CD4-positive, alpha-beta T cell treated with Interleukin-2 at 100 ng/mL for 4 hours (primary cell): Measurements from ENCODE around the gene KLHL2.

ENCODE experiments used
- DNase-seq: peaks from one replicate; pipeline ENCODE4 v3.0.0-alpha.2; 2020; ENCODE audit warnings: low spot score

Gene KLHL2

DNA sequence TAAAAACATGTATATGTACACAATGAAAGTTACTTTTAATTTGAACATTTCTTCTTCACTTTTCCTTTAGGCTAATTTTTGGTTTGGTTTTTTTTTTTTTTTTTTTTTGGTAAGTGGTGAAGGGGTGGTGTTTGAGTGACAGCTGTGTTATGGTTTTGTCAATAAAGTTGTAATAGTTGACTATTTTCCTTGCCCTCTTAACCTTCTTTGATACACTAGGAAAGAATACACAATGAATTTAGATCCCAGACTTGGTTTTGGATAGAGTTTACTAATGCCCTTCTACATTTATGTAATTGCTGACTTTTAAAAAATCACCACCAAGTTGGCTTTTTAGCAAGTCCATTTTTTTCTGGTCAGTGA is 82.0 kb downstream of the KLHL2 start:
- no peak for DNase-seq

DNA sequence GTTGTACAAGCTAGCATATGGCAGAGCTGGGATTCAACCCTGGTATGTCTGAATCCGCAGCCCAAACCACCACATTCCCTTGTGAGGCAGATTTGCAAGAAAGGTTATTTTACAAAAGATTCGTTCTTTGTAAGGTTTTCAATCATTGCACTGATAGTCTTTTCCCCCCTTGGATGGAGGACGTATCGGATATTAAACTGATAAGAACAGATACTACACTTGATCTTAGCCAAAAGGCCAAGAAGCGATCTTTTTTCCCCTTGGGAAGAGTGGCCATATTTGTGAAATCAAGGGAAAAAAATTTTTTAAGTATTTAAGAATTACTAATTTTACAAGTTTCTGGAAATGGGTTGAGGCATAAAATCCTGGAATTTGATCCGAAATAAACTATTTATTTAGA is 85.7 kb downstream of the KLHL2 start:
- DNase-seq: no peak

DNA sequence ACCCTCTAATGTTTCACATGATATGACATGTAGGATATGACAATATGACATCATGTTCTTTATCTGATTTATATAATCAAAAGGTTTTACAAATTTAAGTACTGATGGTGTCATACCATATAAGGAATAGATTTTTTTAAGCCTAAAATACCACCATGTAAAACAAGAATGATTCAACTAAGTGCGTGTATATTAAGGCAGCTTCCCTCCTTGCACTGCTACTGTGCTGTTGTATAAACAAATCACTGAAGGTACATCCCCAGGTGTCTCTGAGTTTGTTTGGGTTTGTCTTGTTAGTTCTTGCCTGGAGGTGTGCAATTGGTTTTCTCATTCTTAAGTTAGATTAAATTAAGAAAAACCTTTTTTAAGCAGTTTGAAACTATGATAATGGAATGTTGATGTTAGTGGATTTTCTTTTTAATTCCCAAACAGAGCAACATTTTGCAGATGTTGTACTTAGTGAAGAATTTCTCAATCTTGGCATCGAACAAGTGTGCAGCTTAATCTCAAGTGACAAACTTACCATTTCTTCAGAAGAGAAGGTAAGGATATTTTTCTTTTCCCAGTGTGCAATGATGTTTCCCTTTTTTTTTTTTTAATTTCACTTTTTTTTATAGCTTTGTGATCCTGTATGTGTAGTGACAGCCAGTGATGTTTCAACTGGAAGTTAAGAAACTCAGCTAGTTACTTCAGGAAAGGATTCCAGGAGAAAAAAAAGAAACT is 86.7 kb downstream of the KLHL2 start:
- DNase-seq: no peak

- peak; percentile 19 for DNase-seq
Observed at GRCh38 chr4:165294907-165295306, 87.5 kb downstream of the KLHL2 start.

GRCh38 chr4:165297626-165298025 is 90.3 kb downstream of the KLHL2 start:
- DNase-seq: no peak

GRCh38 chr4:165299399-165300060 is 92.2 kb downstream of the KLHL2 start:
- no peak for DNase-seq

GRCh38 chr4:165301833-165302232 is 94.5 kb downstream of the KLHL2 start:
- DNase-seq: peak; percentile 36

- DNase-seq: no peak
Observed at GRCh38 chr4:165302658-165303057, 95.3 kb downstream of the KLHL2 start.

DNA sequence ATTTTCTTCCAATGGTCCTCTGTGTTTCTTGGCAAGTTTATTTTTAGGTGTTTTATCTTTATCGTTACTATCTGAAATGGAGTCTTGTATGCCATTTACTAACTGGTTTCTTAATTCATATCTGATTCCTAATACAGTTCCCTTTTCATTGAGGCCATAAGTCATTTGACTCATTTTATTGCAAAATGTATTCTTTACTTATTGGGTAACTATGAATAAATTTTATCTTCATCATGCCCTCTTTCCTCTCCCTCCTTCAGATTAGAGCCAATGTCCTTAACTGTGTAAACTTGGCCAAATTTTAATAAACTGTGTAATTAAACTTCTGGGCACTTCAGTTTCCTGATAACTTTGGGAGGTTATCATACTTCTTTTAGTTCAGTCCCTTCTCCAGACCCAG is 100.8 kb downstream of the KLHL2 start:
- no peak for DNase-seq

DNA sequence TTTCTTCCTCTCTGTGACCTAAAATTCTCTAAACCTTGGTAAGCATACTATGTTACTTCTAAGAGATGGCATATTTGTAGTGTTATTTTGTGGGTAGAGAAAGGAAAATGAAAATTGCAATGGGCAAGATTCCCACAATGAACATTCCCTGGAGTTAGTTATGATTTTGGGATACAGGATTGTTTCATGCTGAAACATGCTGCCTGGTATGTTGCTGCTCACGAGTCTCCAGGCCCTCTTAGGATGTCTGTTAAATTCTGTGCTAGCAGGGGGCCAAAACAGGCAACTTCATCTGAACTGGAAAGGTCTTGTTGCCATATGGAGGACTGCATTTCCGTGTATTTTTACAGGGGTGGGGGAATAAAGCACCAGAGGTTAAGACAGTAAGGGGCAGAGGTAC is 101.2 kb downstream of the KLHL2 start:
- DNase-seq: no peak

- DNase-seq: no peak
Observed at GRCh38 chr4:165309456-165309855, 102.1 kb downstream of the KLHL2 start.

DNA sequence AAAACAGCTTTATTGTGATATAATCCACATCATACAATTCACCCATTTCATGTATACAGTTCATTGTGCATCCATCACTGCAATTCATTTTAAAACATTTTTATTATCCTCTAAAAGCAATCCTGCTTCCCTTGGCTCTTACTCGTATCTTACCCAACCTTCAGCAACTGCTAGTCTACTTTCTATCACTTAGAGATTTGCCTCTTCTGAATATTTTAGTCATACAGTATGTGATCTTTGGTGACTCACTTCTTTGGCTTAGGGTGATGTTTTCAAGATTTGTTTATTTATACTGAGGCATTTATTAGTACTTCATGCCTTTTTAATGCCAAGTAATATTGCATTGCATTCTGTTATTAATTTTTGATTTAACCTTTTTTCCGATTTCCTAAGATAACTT is 105.1 kb downstream of the KLHL2 start:
- DNase-seq: no peak

DNA sequence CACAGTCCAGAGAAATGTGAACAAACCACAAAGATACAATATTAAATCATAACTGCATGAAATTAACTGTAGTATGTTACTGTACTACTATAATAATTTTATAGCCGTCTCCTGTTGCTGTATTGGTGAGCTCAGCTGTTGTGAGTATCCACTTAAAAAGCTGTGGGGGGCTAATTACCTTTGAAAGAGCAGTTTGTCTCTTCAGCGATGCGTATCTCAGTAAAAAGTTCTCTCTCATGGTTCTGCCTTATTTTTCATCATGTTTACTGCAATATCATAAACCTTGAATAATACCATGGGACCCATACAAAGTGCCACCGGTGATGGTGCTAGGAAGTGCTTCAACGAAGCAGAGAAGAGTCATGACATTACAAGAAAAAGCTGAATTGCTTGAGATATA is 111.7 kb downstream of the KLHL2 start:
- no peak for DNase-seq

- no peak for DNase-seq
Observed at GRCh38 chr4:165319509-165319908, 112.1 kb downstream of the KLHL2 start.

DNA sequence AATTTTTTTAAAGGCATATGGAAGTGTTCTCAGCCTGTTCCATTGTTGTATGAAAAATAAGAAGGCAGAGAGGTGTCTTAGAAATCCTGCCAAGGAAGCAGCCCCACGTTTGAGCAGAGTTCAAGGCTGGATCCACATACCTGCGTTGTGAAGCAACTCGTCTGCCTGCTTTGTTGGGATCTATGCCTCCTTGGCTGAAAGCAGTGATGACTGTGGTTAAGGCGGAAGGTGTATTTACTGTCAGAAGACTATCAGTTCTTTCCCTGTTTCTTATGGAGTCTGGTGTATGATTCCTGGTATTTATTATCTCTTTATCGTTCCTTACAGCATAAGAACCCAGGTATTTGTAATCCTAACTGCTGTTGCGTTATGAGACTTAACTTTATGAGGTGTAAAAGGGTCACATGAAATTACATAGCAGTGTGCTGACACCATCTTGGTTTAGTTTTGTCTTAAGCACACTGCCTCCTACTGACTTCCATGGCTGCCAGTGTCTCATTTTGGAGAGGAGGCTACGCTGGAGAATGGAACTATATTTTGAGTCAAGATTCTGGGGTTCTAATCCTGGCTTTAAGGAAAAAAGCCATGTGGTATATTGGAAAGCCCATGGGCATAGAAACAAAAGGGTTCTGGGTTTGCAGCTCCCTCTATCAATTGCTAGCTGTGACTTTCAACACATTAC is 117.0 kb downstream of the KLHL2 start:
- no peak for DNase-seq

DNA sequence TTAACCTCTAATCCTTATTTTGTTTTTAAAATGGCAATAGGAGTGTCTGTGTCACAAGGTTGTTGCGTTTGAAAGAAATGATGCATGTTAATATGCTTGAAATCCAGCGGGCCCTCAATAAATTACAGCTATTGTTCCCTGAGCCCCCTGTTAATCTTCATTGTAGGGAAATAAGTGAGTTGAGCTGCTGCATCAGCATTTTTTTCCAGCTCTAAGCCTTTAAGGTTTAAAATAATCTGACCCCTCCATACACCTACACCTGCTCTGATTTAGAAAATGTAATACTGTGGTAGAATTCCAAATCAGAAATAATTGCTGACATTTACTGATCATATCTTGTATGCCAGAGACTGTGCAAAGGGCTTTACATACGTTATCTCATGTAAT is 117.5 kb downstream of the KLHL2 start:
- no peak for DNase-seq

DNA sequence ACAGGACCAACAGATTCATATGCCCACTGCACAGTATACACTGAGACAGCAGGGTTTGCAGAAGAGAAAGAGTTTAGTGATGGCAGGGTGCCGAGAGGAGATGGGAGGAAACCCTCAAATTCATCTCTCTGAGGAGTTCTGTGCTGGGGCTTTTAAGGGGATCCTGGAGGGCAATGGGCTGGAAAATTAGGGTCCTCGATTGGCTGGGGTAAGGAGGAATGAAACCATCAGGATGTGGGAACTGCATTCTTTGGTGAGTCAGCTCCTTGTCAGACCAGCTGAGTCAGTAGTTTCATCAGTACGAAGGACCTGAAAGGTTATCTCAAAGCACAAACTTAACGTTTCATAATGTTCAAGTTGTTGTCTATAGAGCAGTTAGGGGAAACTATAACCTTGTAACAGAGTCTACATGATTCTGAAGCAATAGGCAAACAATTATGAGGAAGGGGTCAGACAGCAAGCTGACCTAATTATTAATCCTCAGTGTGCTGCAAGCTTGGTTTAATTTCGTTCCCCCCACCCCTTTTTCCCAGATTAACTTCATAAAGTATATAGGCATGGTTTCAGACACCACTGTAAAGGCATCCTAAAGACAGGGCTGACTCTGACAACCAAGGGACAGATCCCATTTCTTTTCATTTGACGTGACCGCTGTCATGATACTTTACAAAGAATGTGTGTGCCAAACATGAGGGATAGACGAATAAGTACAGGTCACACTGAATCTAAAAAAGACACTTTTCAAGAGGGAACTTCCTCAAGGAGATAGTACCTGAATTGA is 118.6 kb downstream of the KLHL2 start:
- peak; percentile 18 for DNase-seq

- peak; percentile 28 for DNase-seq
Observed at GRCh38 chr4:165326831-165327210, 119.5 kb downstream of the KLHL2 start.

DNA sequence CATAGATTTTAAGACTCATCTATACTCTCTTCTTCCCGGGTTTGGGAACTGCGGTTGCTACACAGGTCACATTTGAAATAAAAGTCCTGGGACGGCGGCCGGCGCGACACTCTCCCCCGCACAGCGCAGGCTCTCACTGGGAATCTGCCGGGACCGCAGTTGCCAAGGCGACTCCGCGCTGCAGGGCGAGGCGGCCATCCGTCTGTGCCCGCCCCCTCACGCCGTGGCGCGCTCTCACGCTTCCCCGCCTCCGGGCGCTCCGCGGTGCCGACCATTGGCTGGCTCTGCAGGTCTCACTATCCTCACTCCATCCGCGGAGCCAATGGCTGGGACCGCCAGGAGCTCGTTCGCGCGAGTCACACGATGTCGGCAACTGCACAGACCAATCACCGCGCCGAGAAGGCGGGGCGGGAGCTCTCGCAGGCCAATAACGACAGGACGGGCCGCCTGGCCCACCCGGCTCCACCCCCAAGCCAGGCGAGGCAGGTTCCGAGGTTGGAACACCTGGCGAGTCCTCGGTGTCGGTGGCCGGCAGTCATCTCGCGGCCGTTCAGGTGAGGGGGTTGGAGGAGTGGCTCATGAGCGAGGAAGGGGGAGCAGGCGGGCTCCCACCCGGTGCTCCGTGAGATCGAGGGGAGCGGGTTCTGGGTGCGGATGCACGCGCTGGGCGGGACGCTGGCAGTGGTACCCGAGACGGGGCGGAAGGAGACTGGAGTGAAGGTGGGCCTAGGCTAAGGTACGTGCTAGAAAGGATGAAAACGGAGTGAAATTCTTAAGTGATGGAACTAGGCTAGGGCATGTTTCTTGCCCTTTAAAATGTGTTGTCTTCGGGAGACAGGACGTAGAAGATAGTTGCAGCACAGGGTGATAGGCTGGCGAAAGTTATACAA is 120.1 kb downstream of the KLHL2 start, which contains the start of gene MSMO1:
TSS of gene MSMO1 (plus strand) at position 459 of the 890 bp plus-strand sequence. CDS start 5,702 bp downstream, outside the sequence.
- DNase-seq: peak; percentile 99

GRCh38 chr4:165328101-165328425 is 120.7 kb downstream of the KLHL2 start:
- no peak for DNase-seq

DNA sequence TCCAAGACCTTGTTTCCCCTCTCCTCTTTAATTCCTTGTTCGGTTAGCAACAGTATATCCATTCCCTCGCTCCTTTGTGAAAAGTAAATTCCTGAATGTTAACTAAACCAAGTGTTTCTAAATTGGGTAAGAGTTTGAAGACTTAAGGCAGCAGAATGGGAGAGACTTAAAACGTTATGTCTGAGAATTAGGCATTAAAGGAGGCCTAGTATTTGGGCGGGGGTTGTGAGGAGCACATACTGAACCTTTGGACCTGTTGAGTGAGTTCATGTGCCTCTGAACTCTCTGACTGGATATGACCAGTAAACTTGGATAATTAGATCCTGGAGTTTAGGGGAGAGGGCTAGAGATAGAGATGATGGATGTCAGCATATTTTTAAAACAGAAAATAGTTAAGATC is 121.3 kb downstream of the KLHL2 start:
- DNase-seq: no peak

DNA sequence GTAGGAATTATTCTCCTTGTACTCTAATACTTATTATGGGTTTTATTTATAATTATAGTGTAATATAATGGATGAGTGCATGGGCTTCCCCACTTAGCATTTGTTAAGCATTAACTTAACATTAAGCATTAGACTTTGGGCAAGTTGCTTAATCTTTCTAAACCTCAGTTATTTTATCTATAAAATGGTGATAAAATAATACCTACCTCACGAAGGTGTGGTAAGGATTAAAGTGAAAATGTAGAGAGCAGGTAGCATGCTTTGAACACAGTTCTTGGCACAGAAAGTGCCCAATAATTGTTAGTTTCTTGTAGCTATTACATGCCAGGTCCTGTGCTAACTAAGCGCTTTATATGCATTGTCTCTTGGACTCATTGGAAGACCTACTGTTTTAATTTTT is 122.7 kb downstream of the KLHL2 start:
- no peak for DNase-seq
